Activated CD4-positive, CD25-positive, alpha-beta regulatory T cell (primary cell): Measurements from ENCODE around the gene C12orf42.
"Not testable (repeated sequence)": the region's sequence is repeated elsewhere in the genome, so short reads cannot be mapped to it uniquely, and the experiment has no call there.

ENCODE experiments used
- DNase-seq, 4 experiments: peaks; one replicate each; lab custom pipeline; 2025; lab: John Stamatoyannopoulos, UW

Gene C12orf42

DNA sequence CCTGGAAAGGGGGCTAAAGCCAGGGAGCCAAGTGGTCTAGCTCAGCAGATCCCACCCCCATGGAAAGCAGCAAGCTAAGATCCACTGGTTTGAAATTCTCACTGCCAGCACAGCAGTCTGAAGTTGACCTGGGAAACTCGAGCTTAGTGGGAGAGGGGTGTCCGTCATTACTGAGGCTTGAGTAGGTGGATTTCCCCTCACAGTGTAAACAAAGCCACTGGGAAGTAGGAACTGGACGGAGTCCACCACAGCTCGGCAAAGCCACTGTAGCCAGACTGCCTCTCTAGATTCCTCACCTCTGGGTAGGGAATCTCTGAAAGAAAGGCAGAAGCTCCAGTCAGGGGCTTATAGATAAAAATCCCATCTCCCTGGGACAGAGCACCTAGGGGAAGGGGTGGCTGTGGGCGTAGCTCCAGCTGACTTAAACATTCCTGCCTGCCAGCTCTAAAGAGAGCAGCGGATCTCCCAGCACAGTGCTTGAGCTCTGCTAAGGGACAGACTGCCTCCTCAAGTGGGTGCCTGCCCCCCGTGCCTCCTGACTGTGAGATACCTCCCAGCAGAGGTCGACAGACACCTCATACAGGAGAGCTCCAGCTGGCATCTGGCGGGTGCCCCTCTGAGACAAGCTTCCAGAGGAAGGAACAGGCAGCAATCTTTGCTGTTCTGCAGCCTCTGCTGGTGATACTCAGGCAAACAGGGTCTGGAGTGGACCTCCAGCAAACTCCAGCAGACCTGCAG is 70.8 kb downstream of the C12orf42 start:
- not testable (repeated sequence) for DNase-seq

- DNase-seq = no peak
Measured at GRCh38 chr12:103423516-103423910, 72.3 kb downstream of the C12orf42 start.

- DNase-seq = no peak
Measured at GRCh38 chr12:103422746-103423515, 72.8 kb downstream of the C12orf42 start.

GRCh38 chr12:103422328-103422727 is 73.4 kb downstream of the C12orf42 start:
- DNase-seq = no peak

DNA sequence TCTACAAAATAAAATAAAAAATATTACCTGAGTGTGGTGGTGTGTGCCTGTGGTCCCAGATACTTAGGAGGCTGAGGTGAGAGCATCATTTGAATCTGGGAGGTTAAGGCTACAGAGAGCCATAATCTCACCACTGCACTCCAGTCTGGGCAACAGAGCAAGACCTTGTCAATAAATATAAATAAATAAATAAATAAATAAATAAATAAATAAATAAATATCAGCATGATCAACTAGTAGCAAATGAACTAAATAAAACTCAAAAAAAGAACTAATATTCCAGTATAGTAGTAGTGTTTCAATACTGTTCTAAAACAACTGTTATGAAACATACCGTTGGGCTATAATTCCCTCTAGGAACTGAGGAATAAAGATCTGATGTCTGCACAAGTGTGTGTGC is 74.4 kb downstream of the C12orf42 start:
- no peak for DNase-seq

DNA sequence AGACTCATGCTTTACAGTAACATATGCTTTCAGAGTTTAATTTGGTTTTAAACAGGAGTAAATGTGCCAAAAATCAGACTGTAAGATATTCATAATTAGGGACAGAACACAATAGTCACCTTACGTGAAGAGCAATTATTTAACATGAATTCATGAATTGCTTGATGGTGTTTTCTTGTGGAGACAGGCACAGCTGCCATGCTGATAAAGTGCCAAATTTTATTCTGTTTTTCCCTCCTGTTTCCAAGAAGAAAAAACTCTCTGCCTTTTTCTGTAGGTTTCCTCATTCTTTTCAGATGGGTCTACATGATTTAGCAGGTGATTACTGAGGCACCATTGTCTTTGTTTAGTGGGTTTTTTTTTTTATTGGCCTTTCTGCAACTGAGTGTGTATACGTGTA is 80.1 kb downstream of the C12orf42 start:
- DNase-seq = no peak

DNA sequence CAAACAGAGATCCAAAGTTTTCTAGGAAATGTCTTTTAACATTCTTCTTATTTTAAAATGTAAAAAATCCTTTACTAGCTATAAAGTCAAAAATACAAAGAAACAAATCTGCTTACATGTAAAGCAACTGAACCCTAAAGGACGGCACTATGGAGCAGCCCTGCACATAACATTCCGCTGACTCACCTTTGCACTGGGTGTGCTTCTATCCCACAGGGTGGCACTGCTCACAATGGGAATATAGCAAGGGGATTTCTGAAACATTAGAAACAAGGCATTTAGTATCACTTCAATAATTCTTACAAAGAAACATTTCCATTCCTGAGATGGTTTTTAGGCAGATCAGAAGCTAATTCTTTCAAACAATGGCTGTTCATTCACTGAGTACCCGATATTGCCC is 94.3 kb downstream of the C12orf42 start:
- DNase-seq = no peak

GRCh38 chr12:103399986-103400385 is 95.8 kb downstream of the C12orf42 start:
- DNase-seq = no peak

- no peak for DNase-seq
Measured at GRCh38 chr12:103397536-103397935, 98.2 kb downstream of the C12orf42 start.

- no peak for DNase-seq
Measured at GRCh38 chr12:103392722-103393121, 103.0 kb downstream of the C12orf42 start.

DNA sequence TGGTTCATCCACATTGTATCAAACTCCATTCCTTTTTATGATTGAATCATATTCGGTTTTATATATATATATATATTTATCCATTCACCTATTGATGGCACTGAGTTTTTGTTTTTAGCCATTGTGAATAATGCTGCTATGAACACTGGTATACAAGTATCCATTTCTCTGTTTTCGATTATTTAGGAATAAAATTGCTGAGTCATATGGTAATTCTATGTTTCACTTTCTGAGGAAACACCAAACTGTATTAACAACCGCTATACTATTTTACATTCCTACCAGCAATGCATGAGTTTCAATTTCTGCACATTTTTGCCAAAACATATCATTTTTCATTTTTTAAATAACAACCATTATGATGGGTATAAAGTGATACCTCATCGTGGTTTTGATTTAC is 104.7 kb downstream of the C12orf42 start:
- no peak for DNase-seq

GRCh38 chr12:103387385-103387784 is 108.4 kb downstream of the C12orf42 start:
- DNase-seq = no peak

DNA sequence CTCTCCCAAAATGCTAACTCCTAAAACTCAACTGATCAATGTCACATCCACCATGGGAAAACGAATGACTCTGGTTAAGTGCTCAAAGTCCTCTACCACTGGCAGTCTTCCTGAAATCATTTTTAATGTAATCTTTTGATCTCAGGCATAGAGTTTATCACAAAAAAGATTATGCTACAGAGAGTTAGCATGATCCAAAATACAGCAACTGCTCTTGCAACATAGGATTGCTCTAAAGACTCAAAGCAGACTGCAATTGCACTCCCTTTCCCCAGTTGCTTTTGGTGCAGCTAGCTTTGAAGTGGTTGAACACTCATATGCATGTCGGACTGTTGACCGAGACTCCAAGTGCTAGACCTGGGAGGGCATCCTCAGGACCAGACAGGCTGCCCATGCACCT is 109.3 kb downstream of the C12orf42 start:
- DNase-seq = no peak

GRCh38 chr12:103382736-103383346 is 112.9 kb downstream of the C12orf42 start:
- DNase-seq = no peak

- no peak for DNase-seq
Measured at GRCh38 chr12:103382119-103382518, 113.6 kb downstream of the C12orf42 start.

DNA sequence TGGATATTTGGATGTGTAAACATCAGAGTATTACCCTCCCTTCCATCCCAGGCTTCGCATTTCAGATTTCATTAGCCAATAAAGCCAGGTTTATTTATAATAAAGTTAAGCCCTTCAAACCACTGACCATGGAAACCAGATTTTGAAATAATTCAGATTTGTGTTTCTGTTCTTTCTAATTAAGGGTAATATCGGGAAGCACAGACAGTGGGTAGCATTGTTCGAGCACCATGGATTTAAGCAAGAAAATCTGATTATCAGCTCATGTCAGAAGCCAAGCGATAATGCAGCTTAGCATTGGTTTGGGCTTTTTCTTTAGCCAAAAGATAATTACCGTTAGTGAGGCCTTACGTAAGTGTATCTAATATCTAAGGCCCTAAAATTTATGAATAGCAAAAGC is 116.1 kb downstream of the C12orf42 start:
- DNase-seq = no peak

GRCh38 chr12:103373088-103373523 is 122.7 kb downstream of the C12orf42 start:
- no peak for DNase-seq

DNA sequence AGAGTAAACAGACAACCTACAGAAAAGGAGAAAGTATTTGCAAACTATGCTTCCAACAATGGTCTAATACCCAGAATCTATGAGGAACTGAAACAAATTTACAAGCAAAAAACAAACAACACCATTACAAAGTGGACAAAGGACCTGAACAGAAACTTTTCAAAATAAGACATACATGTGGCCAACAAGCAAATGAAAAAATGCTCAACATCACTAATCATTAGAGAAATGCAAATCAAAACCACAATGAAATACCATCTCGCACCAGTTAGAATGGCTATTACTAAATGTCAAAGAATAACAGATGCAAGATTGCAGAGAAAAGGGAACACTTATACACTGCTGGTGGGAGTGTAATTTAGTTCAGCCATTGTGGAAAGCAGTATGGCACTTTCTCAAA is 125.8 kb downstream of the C12orf42 start:
- DNase-seq = no peak

- no peak for DNase-seq
Measured at GRCh38 chr12:103368167-103368566, 127.6 kb downstream of the C12orf42 start.

DNA sequence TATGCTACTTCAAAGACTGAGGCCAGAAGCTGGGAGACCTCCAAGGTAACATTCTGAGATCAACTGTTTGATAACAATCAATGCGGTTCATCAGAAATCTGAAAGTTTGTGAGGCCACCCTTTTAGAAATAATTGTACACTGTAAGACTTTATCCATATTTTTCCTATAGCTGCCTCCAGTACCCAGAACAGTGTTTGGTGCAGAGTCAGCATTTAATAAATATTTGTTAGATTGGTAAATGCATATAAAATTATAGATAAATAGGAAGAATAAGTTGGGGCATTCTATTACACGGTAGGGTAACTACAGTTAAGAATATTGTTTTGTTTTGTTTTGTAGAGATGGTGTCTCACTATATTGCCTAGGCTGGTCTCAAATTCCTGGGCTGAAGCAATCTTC is 141.4 kb downstream of the C12orf42 start:
- DNase-seq = no peak

- DNase-seq = no peak
Measured at GRCh38 chr12:103353913-103354312, 141.9 kb downstream of the C12orf42 start.

DNA sequence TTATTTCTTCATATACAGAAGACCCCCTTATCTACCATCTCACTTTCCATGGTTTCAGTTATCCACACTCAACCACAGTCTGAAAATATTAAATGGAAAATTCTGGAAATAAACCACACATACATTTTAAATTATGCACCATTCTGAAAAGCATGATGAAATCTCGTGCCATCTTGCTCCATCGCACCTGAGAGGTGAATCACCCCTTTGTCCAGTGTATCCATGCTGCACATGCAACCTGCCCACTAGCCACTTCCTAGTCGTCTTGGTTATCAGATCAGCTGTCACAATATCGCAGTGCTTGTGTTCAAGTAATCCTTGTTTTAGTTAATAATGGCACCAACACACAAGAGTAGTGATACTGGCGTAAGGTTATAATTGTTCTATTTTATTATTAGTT is 145.7 kb downstream of the C12orf42 start:
- no peak for DNase-seq

DNA sequence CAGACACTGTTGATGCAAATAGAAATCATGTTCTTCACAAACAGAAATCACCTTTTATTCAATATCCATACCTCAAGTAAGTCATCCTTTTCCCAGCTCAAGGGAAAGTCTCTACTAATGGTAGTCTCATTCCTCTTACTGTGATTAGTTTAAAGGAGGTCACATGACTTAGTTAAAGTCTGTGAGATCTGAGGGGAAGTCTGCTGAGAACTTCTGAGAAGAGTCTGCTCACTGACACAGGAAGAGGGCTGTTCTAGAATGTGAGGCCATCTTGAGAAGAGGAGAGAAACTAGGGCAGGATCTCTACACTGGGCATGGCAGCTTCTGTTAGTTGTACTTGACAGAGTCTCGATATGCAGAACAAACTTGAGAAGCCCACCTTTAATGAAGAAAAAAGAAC is 146.8 kb downstream of the C12orf42 start:
- no peak for DNase-seq
